ENCODE results near the gene SSBP3. TPM values are rescaled to one million over a fixed set of nuclear protein-coding genes. Genes with fewer than 3 reads are reported as not detected.

Gene SSBP3
- total RNA-seq, 3 donors from 2014 or later (not counting 1 experiment from before 2014, with no cell fraction given), result 162 to 224 (median 164) TPM

- no peak for TF ChIP-seq CTCF (IDR thresholded peaks at IDR 0.05)
- Histone ChIP-seq H3K27me3 (ENCODE audit: control insufficient read depth, insufficient read depth, low read length) (no peaks in the 10 kb centered on the region), H3K36me3 (ENCODE audit: control insufficient read depth, insufficient read depth, low read length) (peaks cover 9% of the 10 kb centered on the region), H3K4me1 (ENCODE audit: control insufficient read depth, insufficient read depth, low read length) (peaks cover 11% of the 10 kb centered on the region), H3K9me3 (ENCODE audit: control insufficient read depth, insufficient read depth, low read length) (no peaks in the 10 kb centered on the region), H3K27ac (ENCODE audit: low read length) (no peak overlapping the region), H3K4me3 (ENCODE audit: low read length) (no peak overlapping the region)
- peaks cover 21 to 43% of the 10 kb centered on the region in 2 donors for H3K4me1 Mint-ChIP-seq
- DNase-seq (no peak), ATAC-seq (no peak)
- no peaks in the 10 kb centered on the region for H3K27me3 Mint-ChIP-seq (ENCODE audit: low read depth in 2 of 2)
- WGBS (ENCODE audit: insufficient coverage), result 94% methylated on average over 17 of the region's 17 CpGs
- intact Hi-C loops (cut with micrococcal nuclease), result no loop called here
- H3K4me3 Mint-ChIP-seq, result no peak overlapping the region
- H3K27ac Mint-ChIP-seq, result peak overlapping the region; percentile 68 to 70
- no peaks in the 10 kb centered on the region for H3K36me3 Mint-ChIP-seq
- H3K9me3 Mint-ChIP-seq, result no peaks in the 10 kb centered on the region
Measured at GRCh38 chr1:54227891-54228310, 178.3 kb downstream of the SSBP3 start.

- H3K36me3 ChIP-seq (ENCODE audit: control insufficient read depth, insufficient read depth, low read length), result peaks cover 9% of the 10 kb centered on the region
- peaks cover 11% of the 10 kb centered on the region for H3K4me1 ChIP-seq (ENCODE audit: control insufficient read depth, insufficient read depth, low read length)
- H3K27ac ChIP-seq (ENCODE audit: low read length), result no peak overlapping the region
- intact Hi-C loops (cut with micrococcal nuclease), result no loop called here
- no peaks in the 10 kb centered on the region for H3K27me3 ChIP-seq (ENCODE audit: control insufficient read depth, insufficient read depth, low read length)
- no peaks in the 10 kb centered on the region for H3K36me3 Mint-ChIP-seq
- no peak for TF ChIP-seq CTCF (IDR thresholded peaks at IDR 0.05)
- H3K4me1 Mint-ChIP-seq, result peaks cover 21 to 51% of the 10 kb centered on the region in 2 donors
- no peak overlapping the region for H3K4me3 Mint-ChIP-seq
- H3K27ac Mint-ChIP-seq, result peak overlapping the region; percentile 68 to 70
- H3K4me3 ChIP-seq (ENCODE audit: low read length), result no peak overlapping the region
- no peaks in the 10 kb centered on the region for H3K9me3 ChIP-seq (ENCODE audit: control insufficient read depth, insufficient read depth, low read length)
- no peaks in the 10 kb centered on the region for H3K27me3 Mint-ChIP-seq (ENCODE audit: low read depth in 2 of 2)
- WGBS (ENCODE audit: insufficient coverage), result 84% methylated on average over 8 of the region's 8 CpGs
- peak in 1 of 3 donors; percentile 19 for ATAC-seq
- DNase-seq, result no peak
- H3K9me3 Mint-ChIP-seq, result no peaks in the 10 kb centered on the region
Measured at GRCh38 chr1:54227091-54227602, 179.0 kb downstream of the SSBP3 start.

GRCh38 chr1:54225986-54226559, 180.1 kb downstream of the SSBP3 start:
- peaks cover 9% of the 10 kb centered on the region for H3K36me3 ChIP-seq (ENCODE audit: control insufficient read depth, insufficient read depth, low read length)
- Mint-ChIP-seq H3K4me1 (peaks cover 12 to 49% of the 10 kb centered on the region in 2 donors), H3K4me3 (no peak overlapping the region), H3K36me3 (no peaks in the 10 kb centered on the region), H3K9me3 (no peaks in the 10 kb centered on the region), H3K27ac (peak overlapping the region in 1 of 2 donors; percentile 58), H3K27me3 (ENCODE audit: low read depth in 2 of 2) (no peaks in the 10 kb centered on the region)
- TF ChIP-seq CTCF (IDR thresholded peaks at IDR 0.05), result no peak
- no peak overlapping the region for H3K4me3 ChIP-seq (ENCODE audit: low read length)
- no peaks in the 10 kb centered on the region for H3K9me3 ChIP-seq (ENCODE audit: control insufficient read depth, insufficient read depth, low read length)
- H3K27me3 ChIP-seq (ENCODE audit: control insufficient read depth, insufficient read depth, low read length), result no peaks in the 10 kb centered on the region
- no peak for ATAC-seq
- intact Hi-C loops (cut with micrococcal nuclease), result no loop called here
- WGBS (ENCODE audit: insufficient coverage), result 94% methylated on average over 20 of the region's 20 CpGs
- DNase-seq, result no peak
- no peak overlapping the region for H3K27ac ChIP-seq (ENCODE audit: low read length)
- peaks cover 13% of the 10 kb centered on the region for H3K4me1 ChIP-seq (ENCODE audit: control insufficient read depth, insufficient read depth, low read length)

- peaks cover 9% of the 10 kb centered on the region for H3K36me3 ChIP-seq (ENCODE audit: control insufficient read depth, insufficient read depth, low read length)
- WGBS (ENCODE audit: insufficient coverage), result 98% methylated on average over 5 of the region's 6 CpGs
- Mint-ChIP-seq H3K4me3 (no peak overlapping the region), H3K27ac (peak overlapping the region; percentile 7 to 58), H3K4me1 (peaks cover 5 to 42% of the 10 kb centered on the region in 2 donors), H3K36me3 (no peaks in the 10 kb centered on the region), H3K9me3 (no peaks in the 10 kb centered on the region), H3K27me3 (ENCODE audit: low read depth in 2 of 2) (no peaks in the 10 kb centered on the region)
- DNase-seq (no peak), ATAC-seq (no peak)
- H3K27ac ChIP-seq (ENCODE audit: low read length), result no peak overlapping the region
- no peaks in the 10 kb centered on the region for H3K9me3 ChIP-seq (ENCODE audit: control insufficient read depth, insufficient read depth, low read length)
- no peaks in the 10 kb centered on the region for H3K27me3 ChIP-seq (ENCODE audit: control insufficient read depth, insufficient read depth, low read length)
- peaks cover 12% of the 10 kb centered on the region for H3K4me1 ChIP-seq (ENCODE audit: control insufficient read depth, insufficient read depth, low read length)
- intact Hi-C loops (cut with micrococcal nuclease), result no loop called here
- no peak for TF ChIP-seq CTCF (IDR thresholded peaks at IDR 0.05)
- no peak overlapping the region for H3K4me3 ChIP-seq (ENCODE audit: low read length)
Measured at GRCh38 chr1:54225378-54225777, 180.8 kb downstream of the SSBP3 start.

All from natural killer cell (primary cell).